Astrocyte of the spinal cord (primary cell): ENCODE measurements around the gene CHRND.

Experiments used
- DNase-seq: peaks from one replicate; pipeline ENCODE4 v3.0.0; 2011; ENCODE audit warnings: low read depth, low spot score
- H3K4me3 ChIP-seq: 2 replicates; pipeline ENCODE4 v1.5.1; 2011; ENCODE audit warnings: low read depth, mild to moderate bottlenecking, low read length, moderate library complexity
- CTCF ChIP-seq: IDR thresholded peaks from 2 replicates; pipeline ENCODE4 v1.5.1; 2012; ENCODE audit warnings: low read depth, mild to moderate bottlenecking, low read length, inconsistent platforms
- in situ Hi-C: cut with HindIII; loops from 2 replicates; pipeline ENCODE4 v1.10.0; 2017; ENCODE audit warnings: low sequenced_read_pairs

The CHRND gene

GRCh38 chr2:232480201-232481190 lies 45.5 kb upstream of the CHRND start:
- H3K4me3 ChIP-seq: no peak overlapping the region
- no peak for TF ChIP-seq CTCF
- no peak for DNase-seq
- in situ Hi-C loops: no loop called here

DNA sequence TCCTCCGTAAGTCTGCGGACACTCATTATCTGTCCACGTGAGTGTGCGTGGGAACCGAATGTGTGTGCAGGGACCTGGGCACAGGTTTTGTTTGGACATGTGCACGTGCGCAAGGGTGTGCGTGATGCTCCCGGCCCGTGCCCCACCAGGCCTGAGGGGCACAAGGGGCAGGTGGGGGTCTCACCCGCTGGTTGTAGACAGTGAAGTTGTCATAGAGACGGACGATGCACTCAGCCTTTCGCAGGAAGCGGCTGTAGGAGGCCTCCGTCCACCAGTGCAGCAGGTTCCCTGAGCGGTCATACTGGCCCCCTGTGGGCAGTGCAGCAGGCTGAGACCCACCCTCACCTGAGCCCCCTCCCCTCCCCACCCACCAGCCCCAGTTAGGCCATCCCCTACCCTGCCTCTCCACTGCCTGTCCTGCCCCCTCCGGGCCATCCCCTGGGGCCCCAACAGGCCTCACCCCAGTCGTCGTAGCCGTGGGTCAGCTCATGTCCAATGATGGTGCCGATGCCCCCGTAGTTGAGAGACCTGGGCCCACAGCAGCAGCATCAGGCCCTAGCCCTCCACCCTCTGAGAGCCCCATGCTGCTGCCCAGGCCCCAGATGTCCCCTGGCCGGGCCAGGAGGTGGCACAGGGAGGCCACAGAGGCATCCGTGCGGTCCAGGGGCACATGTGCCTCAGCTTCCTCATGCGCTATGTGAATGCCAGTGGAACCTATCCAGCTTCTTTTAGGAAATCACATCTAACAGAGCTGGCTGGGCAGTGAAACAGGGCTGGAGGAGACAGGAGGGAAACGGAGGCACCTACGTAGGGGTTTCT lies 44.4 kb upstream of the CHRND start:
- no peak overlapping the region for H3K4me3 ChIP-seq
- TF ChIP-seq CTCF: no peak
- DNase-seq: no peak
- in situ Hi-C loops: no loop called here

- no peak for DNase-seq
- no peak overlapping the region for H3K4me3 ChIP-seq
- in situ Hi-C loops: no loop called here
- no peak for TF ChIP-seq CTCF
Measured at GRCh38 chr2:232482301-232483238, 43.4 kb upstream of the CHRND start.

- no peak for DNase-seq
- no peak overlapping the region for H3K4me3 ChIP-seq
- in situ Hi-C loops: no loop called here
- no peak for TF ChIP-seq CTCF
Measured at GRCh38 chr2:232483311-232483922, 42.5 kb upstream of the CHRND start.

DNA sequence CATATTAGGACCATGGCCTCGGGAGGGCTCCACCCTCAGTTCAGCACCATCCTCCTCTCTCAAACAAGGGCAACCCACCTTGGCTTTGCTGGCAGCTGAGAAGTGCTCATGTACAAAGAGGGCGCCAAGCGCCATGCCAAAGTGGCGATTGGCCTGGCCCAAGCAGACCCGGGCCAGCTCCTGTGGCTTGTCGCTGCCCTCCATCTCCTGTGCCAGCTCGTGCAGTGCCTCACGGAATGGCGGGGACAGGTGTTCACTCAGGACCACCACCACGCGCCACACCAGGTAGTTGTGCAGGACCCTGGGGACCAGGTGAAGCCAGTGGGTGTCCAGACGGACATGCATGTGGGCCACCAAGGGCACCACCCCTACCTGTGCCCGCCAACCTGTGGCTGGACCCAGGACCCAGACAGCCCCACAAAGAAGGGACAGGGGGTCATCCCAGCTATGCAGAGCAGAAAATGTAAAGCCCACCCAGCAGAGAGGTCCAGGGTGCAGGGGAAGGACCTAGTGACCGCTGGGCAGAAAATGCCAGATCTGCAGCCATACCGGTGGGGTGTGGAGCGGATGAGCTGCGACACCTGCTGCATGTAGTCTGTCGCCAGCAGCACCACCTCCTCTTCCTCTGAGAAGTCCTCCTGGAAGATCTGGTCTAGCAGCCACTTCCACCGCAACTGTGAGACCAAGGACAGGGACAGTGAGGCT lies 41.9 kb upstream of the CHRND start:
- in situ Hi-C loops: no loop called here
- H3K4me3 ChIP-seq: no peak overlapping the region
- no peak for DNase-seq
- TF ChIP-seq CTCF: no peak
